Sigmoid colon (tissue), 7 donors: ENCODE results near the gene ICE1. TPM values are rescaled to one million over a fixed set of nuclear protein-coding genes. Genes with fewer than 3 reads are reported as not detected.
"Not testable (repeated sequence)": the region's sequence is repeated elsewhere in the genome, so short reads cannot be mapped to it uniquely, and the experiment has no call there.

Source experiments
- DNase-seq: peaks from one replicate; pipeline ENCODE4 v3.0.0-alpha.2; 2019
- H3K27ac ChIP-seq, 4 donors: fragments of 200-600 bp; sonication (generic); one replicate each; pipeline ENCODE4 v1.5.1; 2016 to 2019; ENCODE audit warnings: mild to moderate bottlenecking in 1 of 4
- H3K27me3 ChIP-seq, 3 donors: fragments of 200-600 bp; sonication (generic); one replicate each; pipeline ENCODE4 v1.5.1; 2019; ENCODE audit warnings: mild to moderate bottlenecking in 1 of 3
- H3K36me3 ChIP-seq, 4 donors: fragments of 200-600 bp; sonication (generic); one replicate each; pipeline ENCODE4 v1.5.1; 2016 to 2019
- H3K4me1 ChIP-seq, 4 donors: fragments of 200-600 bp; sonication (generic); one replicate each; pipeline ENCODE4 v1.5.1; 2017 to 2019
- H3K4me3 ChIP-seq, 4 donors: fragments of 200-600 bp; sonication (generic); one replicate each; pipeline ENCODE4 v1.5.1; 2017 to 2019; ENCODE audit warnings: mild to moderate bottlenecking in 2 of 4, moderate library complexity in 1 of 4
- H3K9me3 ChIP-seq, 4 donors: fragments of 200-600 bp in 3 of 4; sonication (generic) in 3 of 4; one replicate each; pipeline versions ENCODE4 v1.5.1 to v1.6.1; 2013 to 2019
- EP300 ChIP-seq, 4 donors: sonication (generic); formaldehyde crosslinking; IDR thresholded peaks; one replicate each; pipeline ENCODE4 v1.6.1; 2017; ENCODE audit warnings: antibody characterized with exemption in 4 of 4
- POLR2A ChIP-seq, 2 donors: fragments of 450-650 bp; IDR thresholded peaks; one replicate each; pipeline ENCODE4 v1.6.1; 2016; ENCODE audit warnings: antibody characterized with exemption in 2 of 2, mild to moderate bottlenecking in 2 of 2, moderate library complexity in 2 of 2
- POLR2AphosphoS5 ChIP-seq, 4 donors: sonication (generic); formaldehyde crosslinking; IDR thresholded peaks; one replicate each; pipeline ENCODE4 v1.6.1; 2017; ENCODE audit warnings: antibody characterized with exemption in 4 of 4
- WGBS, 2 donors: extraction: QIAGEN DNeasy Blood & Tissue Kit; methylation state at CpG; one replicate each; pipeline ENCODE4 v1.1.7; 2013; 5-methylcytosine and 5-hydroxymethylcytosine counted together
- intact Hi-C: fragments of 100-400 bp; cut with DNase I; formaldehyde crosslinking; loops from one replicate; pipeline ENCODE4 v1.15.1; 2023
- polyA plus RNA-seq, 3 donors: library from polyadenylated mRNA; stranded (reverse); fragments of 200-250 nt; gene quantifications; one replicate each; pipeline ENCODE4 v1.2.3, GENCODE V29; 2013
- total RNA-seq, 4 donors: library from RNA; depleted of rRNA; stranded (reverse); fragments of >200 nt; gene quantifications; one replicate each; pipeline ENCODE4 v1.1.0, GENCODE V29; 2016
- TF ChIP-seq, protein P1 (sequence below), 4 experiments: fragments of 450-650 bp in 3 of 4; fragments of 200-600 bp in 1 of 4; IDR thresholded peaks; one replicate each; pipeline ENCODE4 v1.5.1; 2016 to 2019; ENCODE audit warnings: antibody characterized with exemption in 4 of 4, mild to moderate bottlenecking in 3 of 4, moderate library complexity in 2 of 4
- donor health status: healthy with polysubstance abuse.
- donor health status: Bipolar disorder and iron deficiency.
- donor health status: healthy.

ICE1 gene
- total and polyA plus RNA-seq, 7 donors = 4.4 to 32.6 (median 28.1) TPM

- DNase-seq = no peak
- TF ChIP-seq POLR2A (IDR thresholded peaks at IDR 0.05) (no peak), POLR2AphosphoS5 (IDR thresholded peaks at IDR 0.05) (no peak)
- TF ChIP-seq, protein P1, sequence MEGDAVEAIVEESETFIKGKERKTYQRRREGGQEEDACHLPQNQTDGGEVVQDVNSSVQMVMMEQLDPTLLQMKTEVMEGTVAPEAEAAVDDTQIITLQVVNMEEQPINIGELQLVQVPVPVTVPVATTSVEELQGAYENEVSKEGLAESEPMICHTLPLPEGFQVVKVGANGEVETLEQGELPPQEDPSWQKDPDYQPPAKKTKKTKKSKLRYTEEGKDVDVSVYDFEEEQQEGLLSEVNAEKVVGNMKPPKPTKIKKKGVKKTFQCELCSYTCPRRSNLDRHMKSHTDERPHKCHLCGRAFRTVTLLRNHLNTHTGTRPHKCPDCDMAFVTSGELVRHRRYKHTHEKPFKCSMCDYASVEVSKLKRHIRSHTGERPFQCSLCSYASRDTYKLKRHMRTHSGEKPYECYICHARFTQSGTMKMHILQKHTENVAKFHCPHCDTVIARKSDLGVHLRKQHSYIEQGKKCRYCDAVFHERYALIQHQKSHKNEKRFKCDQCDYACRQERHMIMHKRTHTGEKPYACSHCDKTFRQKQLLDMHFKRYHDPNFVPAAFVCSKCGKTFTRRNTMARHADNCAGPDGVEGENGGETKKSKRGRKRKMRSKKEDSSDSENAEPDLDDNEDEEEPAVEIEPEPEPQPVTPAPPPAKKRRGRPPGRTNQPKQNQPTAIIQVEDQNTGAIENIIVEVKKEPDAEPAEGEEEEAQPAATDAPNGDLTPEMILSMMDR (IDR thresholded peaks at IDR 0.05) = no peak
- H3K4me3 ChIP-seq = no peak overlapping the region
- H3K27me3 ChIP-seq = no peaks in the 10 kb centered on the region
- H3K36me3 ChIP-seq = no peaks in the 10 kb centered on the region
- 98 to 100% methylated on average over 1 of the region's 1 CpG for WGBS, 2 donors
- H3K4me1 ChIP-seq = no peaks in the 10 kb centered on the region
- no peak overlapping the region for H3K27ac ChIP-seq
- intact Hi-C loops = no loop called here
- no peaks in the 10 kb centered on the region for H3K9me3 ChIP-seq
These were observed 17.0 kb upstream of the ICE1 start for GRCh38 chr5:5405441-5405840.

- Histone ChIP-seq H3K27ac (no peak overlapping the region), H3K4me3 (no peak overlapping the region), H3K9me3 (no peaks in the 10 kb centered on the region), H3K27me3 (no peaks in the 10 kb centered on the region), H3K36me3 (no peaks in the 10 kb centered on the region), H3K4me1 (no peaks in the 10 kb centered on the region)
- WGBS, 2 donors = 91 to 93% methylated on average over 5 of the region's 5 CpGs
- intact Hi-C loops = no loop called here
- DNase-seq = no peak
- TF ChIP-seq, protein P1 (IDR thresholded peaks at IDR 0.05) = no peak
These were observed 14.6 kb upstream of the ICE1 start for GRCh38 chr5:5407924-5408323.

GRCh38 chr5:5409151-5409810 is 13.2 kb upstream of the ICE1 start:
- Histone ChIP-seq H3K27ac (no peak overlapping the region), H3K4me1 (no peaks in the 10 kb centered on the region), H3K27me3 (no peaks in the 10 kb centered on the region), H3K36me3 (no peaks in the 10 kb centered on the region), H3K9me3 (no peaks in the 10 kb centered on the region), H3K4me3 (no peak overlapping the region)
- no peak for DNase-seq
- TF ChIP-seq EP300 (IDR thresholded peaks at IDR 0.05) (no peak), POLR2A (IDR thresholded peaks at IDR 0.05) (no peak)
- WGBS, 2 donors = 94 to 96% methylated on average over 4 of the region's 4 CpGs
- intact Hi-C loops = no loop called here

DNA sequence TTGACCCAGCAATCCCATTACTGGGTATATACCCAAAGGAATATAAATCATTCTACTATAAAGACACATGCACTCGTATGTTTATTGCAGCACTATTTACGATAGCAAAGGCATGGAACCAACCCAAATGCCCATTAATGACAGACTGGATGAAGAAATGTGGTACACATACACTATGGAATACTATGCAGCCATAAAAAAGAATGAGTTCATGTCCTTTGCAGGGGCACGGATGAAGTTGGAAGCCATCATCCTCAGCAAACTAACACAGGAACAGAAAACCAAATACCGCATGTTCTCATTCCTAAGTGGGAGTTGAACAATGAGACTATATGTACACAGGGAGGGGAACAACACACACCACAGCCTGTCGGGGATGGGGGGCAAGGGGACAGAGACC is 8.6 kb upstream of the ICE1 start:
- DNase-seq, H3K9me3 ChIP-seq, intact Hi-C loops, H3K4me1 ChIP-seq, H3K27ac ChIP-seq, H3K27me3 ChIP-seq, H3K4me3 ChIP-seq, H3K36me3 ChIP-seq: not testable (repeated sequence)
- 54 to 73% methylated on average over 5 of the region's 5 CpGs for whole genome bisulfite sequencing, 2 donors

- intact Hi-C loops = no loop called here
- 78 to 89% methylated on average over 5 of the region's 5 CpGs for WGBS, 2 donors
- no peak for DNase-seq
- H3K4me1 ChIP-seq = no peaks in the 10 kb centered on the region
- H3K4me3 ChIP-seq = no peak overlapping the region
- H3K36me3 ChIP-seq = no peaks in the 10 kb centered on the region
- H3K9me3 ChIP-seq = no peaks in the 10 kb centered on the region
- H3K27ac ChIP-seq = no peak overlapping the region
- no peaks in the 10 kb centered on the region for H3K27me3 ChIP-seq
- TF ChIP-seq POLR2A (IDR thresholded peaks at IDR 0.05) (no peak), POLR2AphosphoS5 (IDR thresholded peaks at IDR 0.05) (no peak), EP300 (IDR thresholded peaks at IDR 0.05) (no peak)
- TF ChIP-seq, protein P1 (IDR thresholded peaks at IDR 0.05) = no peak
These were observed 7.5 kb upstream of the ICE1 start for GRCh38 chr5:5414999-5415398.

- H3K27me3 ChIP-seq = no peaks in the 10 kb centered on the region
- no peaks in the 10 kb centered on the region for H3K9me3 ChIP-seq
- no peak for DNase-seq
- no peaks in the 10 kb centered on the region for H3K36me3 ChIP-seq
- intact Hi-C loops = no loop called here
- 67 to 69% methylated on average over 2 of the region's 2 CpGs for WGBS, 2 donors
- TF ChIP-seq POLR2AphosphoS5 (IDR thresholded peaks at IDR 0.05) (no peak), POLR2A (IDR thresholded peaks at IDR 0.05) (no peak), EP300 (IDR thresholded peaks at IDR 0.05) (no peak)
- TF ChIP-seq, protein P1 (IDR thresholded peaks at IDR 0.05) = no peak
- no peak overlapping the region for H3K4me3 ChIP-seq
- no peak overlapping the region for H3K27ac ChIP-seq
- H3K4me1 ChIP-seq = peaks cover 0 to 10% (median 8%) of the 10 kb centered on the region in 4 donors
These were observed 5.7 kb upstream of the ICE1 start for GRCh38 chr5:5416733-5417132.
